Right lobe of liver (tissue), 6 donors: ENCODE results near the gene SLC13A3. TPM values are rescaled to one million over a fixed set of nuclear protein-coding genes. Genes with fewer than 3 reads are reported as not detected.

Experiments
- ATAC-seq, 4 donors: fragments of 200-7000 bp; cut with Tn5 transposase; one replicate each; pipeline ENCODE4 v1.9.1; 2020; ENCODE audit warnings: mild to moderate bottlenecking in 4 of 4, moderate library complexity in 4 of 4
- DNase-seq, 3 donors: peaks; one replicate each; pipeline ENCODE4 v3.0.0-alpha.2; 2020
- H3K27ac ChIP-seq, 3 donors: fragments of 200-600 bp; one replicate each; pipeline ENCODE4 v1.8.0; 2022
- H3K27me3 ChIP-seq, 2 donors: fragments of 200-600 bp; one replicate each; pipeline ENCODE4 v1.8.0; 2022
- H3K36me3 ChIP-seq, 4 donors: fragments of 200-600 bp; sonication (generic) in 1 of 4; one replicate each; pipeline versions ENCODE4 v1.5.1 to v1.8.0; 2017 to 2022; ENCODE audit warnings: control low read depth in 1 of 4
- H3K4me1 ChIP-seq, 4 donors: fragments of 200-600 bp; sonication (generic) in 1 of 4; one replicate each; pipeline versions ENCODE4 v1.5.1 to v1.8.0; 2017 to 2022; ENCODE audit warnings: control low read depth in 1 of 4
- H3K4me3 ChIP-seq, 3 donors: fragments of 200-600 bp; one replicate each; pipeline ENCODE4 v1.8.0; 2022
- H3K9me3 ChIP-seq, 4 donors: fragments of 200-600 bp; sonication (generic) in 1 of 4; one replicate each; pipeline versions ENCODE4 v1.5.1 to v1.8.0; 2017 to 2022; ENCODE audit warnings: control low read depth in 1 of 4
- POLR2A ChIP-seq: fragments of 450-650 bp; IDR thresholded peaks from one replicate; pipeline ENCODE4 v1.6.1; 2017; ENCODE audit warnings: antibody characterized with exemption, mild to moderate bottlenecking
- WGBS: methylation state at CpG from one replicate; pipeline ENCODE4 v1.1.6; 2018; ENCODE audit warnings: low coverage, low lambda C conversion rate; ENCODE audit not compliant: insufficient coverage; ENCODE audit errors: missing lambda C conversion rate; 5-methylcytosine and 5-hydroxymethylcytosine counted together
- intact Hi-C, 2 donors: fragments of 100-400 bp; cut with DNase I; formaldehyde crosslinking; loops; one replicate each; pipeline versions ENCODE4 v1.11.2 to v1.14.1; 2022
- total RNA-seq, 6 experiments: library from RNA; depleted of rRNA in 2 of 6; stranded (reverse); fragments of >200 nt in 2 of 6; fragmentation: NEBNext Ultra II Directional in 3 of 6; extraction: Animal tissue kit (Norgen Biotek cat#: 25700) in 3 of 6; gene quantifications; one replicate each; pipeline versions ENCODE4 v1.1.0 to v1.2.4, GENCODE V29; 2016 to 2023
- TF ChIP-seq, protein P1 (sequence below), 4 donors: fragments of 200-600 bp in 3 of 4; fragments of 450-650 bp in 1 of 4; IDR thresholded peaks; one replicate each; pipeline versions ENCODE4 v1.5.1 to v1.8.0; 2016 to 2022; ENCODE audit warnings: antibody characterized with exemption in 4 of 4, mild to moderate bottlenecking in 2 of 4
- donor health status: DM: no; HTN: yes; CAD: no.
- donor health status: DM: no; HTN: no; CAD: no.
- donor health status: DM: no; HTN: no; CAD: no.
- donor health status: DM: no; HTN: yes; CAD: no.
- donor health status: DM: no; HTN: yes; CAD: no.

The SLC13A3 gene
- total RNA-seq, 6 experiments from 2014 or later, result 3.7 to 14.6 (median 9.3) TPM

DNA sequence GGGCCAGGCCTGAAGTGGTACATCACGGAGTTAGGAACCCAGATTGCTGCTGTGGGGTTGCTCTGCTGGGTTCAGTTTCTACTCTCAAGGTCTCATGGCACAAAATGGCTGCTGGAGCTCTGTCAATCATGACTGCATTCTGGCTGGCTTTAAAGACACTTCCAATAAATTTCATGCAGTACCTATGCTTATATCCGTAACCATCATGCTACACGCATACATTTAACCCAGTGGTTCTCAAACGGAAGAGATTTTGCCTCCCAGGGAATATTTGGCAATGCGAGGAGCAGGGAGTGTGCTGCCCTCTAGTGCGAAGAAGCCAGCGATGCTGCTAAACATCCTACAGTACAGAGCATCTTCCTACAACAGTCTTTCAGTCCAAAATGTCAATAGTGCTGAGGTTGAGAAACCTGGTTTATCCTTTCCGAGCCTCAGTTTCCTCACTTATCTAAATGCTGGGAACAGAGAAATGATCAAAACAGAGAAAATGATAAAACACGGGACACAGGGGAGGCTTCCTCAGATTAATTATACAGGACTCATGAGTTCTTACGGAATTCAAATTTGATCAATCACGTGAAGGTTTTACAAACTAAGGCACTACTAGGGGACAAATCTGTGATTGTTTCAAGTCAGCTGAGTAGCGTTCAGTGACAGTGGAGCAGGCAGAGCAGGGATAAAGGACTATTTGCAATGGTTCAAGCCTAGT is 48.5 kb upstream of the SLC13A3 start:
- H3K27ac ChIP-seq, result no peak overlapping the region
- H3K9me3 ChIP-seq, result no peaks in the 10 kb centered on the region
- ATAC-seq, result peak; percentile 45 to 64 (median 58)
- 41% methylated on average over 10 of the region's 12 CpGs for WGBS
- no peaks in the 10 kb centered on the region for H3K36me3 ChIP-seq
- TF ChIP-seq, protein P1, sequence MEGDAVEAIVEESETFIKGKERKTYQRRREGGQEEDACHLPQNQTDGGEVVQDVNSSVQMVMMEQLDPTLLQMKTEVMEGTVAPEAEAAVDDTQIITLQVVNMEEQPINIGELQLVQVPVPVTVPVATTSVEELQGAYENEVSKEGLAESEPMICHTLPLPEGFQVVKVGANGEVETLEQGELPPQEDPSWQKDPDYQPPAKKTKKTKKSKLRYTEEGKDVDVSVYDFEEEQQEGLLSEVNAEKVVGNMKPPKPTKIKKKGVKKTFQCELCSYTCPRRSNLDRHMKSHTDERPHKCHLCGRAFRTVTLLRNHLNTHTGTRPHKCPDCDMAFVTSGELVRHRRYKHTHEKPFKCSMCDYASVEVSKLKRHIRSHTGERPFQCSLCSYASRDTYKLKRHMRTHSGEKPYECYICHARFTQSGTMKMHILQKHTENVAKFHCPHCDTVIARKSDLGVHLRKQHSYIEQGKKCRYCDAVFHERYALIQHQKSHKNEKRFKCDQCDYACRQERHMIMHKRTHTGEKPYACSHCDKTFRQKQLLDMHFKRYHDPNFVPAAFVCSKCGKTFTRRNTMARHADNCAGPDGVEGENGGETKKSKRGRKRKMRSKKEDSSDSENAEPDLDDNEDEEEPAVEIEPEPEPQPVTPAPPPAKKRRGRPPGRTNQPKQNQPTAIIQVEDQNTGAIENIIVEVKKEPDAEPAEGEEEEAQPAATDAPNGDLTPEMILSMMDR (IDR thresholded peaks at IDR 0.05), result peak; percentile 49 to 67 (median 62)
- TF ChIP-seq POLR2A, result no peak
- H3K4me3 ChIP-seq, result no peak overlapping the region
- DNase-seq, result no peak
- H3K27me3 ChIP-seq, result no peaks in the 10 kb centered on the region
- intact Hi-C loops, result no loop called here
- H3K4me1 ChIP-seq, result peaks cover 0 to 23% (median 11%) of the 10 kb centered on the region in 4 donors

DNA sequence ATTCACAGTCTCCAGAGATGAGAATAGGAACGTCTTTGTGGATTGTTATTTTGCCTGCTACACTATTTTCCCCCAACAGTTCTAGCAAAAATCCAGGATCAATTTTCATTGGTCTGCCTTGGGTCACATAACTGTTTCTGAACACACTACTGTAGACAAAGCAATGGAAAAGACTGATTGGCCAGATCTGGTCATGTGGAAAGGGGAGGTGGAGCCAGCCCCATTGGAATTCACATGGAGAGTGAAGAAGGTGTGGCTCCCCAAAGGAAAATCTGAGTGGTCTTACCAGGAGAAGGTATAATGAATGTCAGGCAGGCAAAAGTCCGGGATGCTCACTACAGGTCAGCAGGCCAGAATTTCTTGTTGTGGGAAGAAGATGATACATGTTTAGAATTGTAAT is 47.5 kb upstream of the SLC13A3 start:
- Histone ChIP-seq H3K4me1 (peaks cover 0 to 14% (median 6%) of the 10 kb centered on the region in 4 donors), H3K36me3 (no peaks in the 10 kb centered on the region), H3K9me3 (no peaks in the 10 kb centered on the region), H3K27me3 (no peaks in the 10 kb centered on the region), H3K4me3 (no peak overlapping the region), H3K27ac (no peak overlapping the region)
- 72% methylated on average over 2 of the region's 2 CpGs for WGBS
- intact Hi-C loops, result no loop called here
- DNase-seq (no peak), ATAC-seq (no peak)
- no peak for TF ChIP-seq POLR2A
- TF ChIP-seq, protein P1 (IDR thresholded peaks at IDR 0.05), result no peak

DNA sequence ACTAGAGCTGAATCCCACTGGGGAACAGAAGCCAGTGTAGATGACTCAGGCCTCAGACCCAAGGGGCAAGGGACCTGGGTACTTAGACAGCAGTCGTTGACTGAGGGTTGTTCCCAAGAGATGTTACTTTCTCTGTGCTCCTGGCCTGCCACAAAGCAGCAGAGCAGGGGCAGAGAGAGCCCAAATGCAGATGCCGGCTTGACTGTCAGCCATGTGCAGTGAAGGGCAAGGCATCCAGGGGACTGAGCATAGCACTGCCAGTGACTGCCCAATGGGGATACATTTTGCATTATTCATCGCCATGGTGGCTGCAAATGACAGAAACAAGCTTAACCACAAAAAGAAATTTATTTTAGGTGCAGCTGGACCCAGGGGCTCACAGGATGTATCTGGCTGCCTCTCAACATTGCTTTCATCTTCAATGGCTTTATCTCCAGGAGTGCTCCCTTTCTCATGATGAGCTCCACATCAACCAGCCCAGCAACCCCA is 45.6 kb upstream of the SLC13A3 start:
- no peaks in the 10 kb centered on the region for H3K4me1 ChIP-seq
- no peak overlapping the region for H3K4me3 ChIP-seq
- no peak overlapping the region for H3K27ac ChIP-seq
- no peak for DNase-seq
- TF ChIP-seq POLR2A, result no peak
- TF ChIP-seq, protein P1 (IDR thresholded peaks at IDR 0.05), result no peak
- 33% methylated on average over 1 of the region's 3 CpGs for WGBS
- ATAC-seq, result no peak
- no peaks in the 10 kb centered on the region for H3K9me3 ChIP-seq
- H3K27me3 ChIP-seq, result no peaks in the 10 kb centered on the region
- intact Hi-C loops, result no loop called here
- no peaks in the 10 kb centered on the region for H3K36me3 ChIP-seq

DNA sequence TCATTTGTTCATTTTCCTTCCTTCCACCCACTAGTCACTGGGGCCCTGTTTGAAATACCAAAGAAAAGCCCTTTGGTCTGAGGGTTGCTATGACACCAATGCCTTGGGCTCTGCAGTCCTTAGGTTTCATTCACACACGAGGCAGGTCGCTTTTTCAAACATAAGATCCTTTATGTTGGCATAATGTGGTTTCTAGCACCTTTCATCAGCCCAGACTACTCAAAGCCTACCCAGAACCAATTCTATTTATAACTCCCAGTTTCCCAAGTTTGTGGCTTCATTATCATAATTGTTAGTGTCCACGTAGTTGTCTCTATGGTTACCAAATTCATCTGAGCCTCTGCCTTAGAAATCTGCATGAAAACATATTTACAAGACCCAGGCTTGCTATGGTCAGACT is 44.6 kb upstream of the SLC13A3 start:
- Histone ChIP-seq H3K4me3 (no peak overlapping the region), H3K9me3 (no peaks in the 10 kb centered on the region), H3K27ac (no peak overlapping the region), H3K27me3 (no peaks in the 10 kb centered on the region), H3K36me3 (no peaks in the 10 kb centered on the region), H3K4me1 (no peaks in the 10 kb centered on the region)
- intact Hi-C loops, result no loop called here
- TF ChIP-seq POLR2A, result no peak
- TF ChIP-seq, protein P1 (IDR thresholded peaks at IDR 0.05), result no peak
- ATAC-seq (no peak), DNase-seq (no peak)
- WGBS, result 63% methylated on average over 3 of the region's 3 CpGs
